BJ (cell line): Measurements from ENCODE around the gene NHSL2. TPM values are rescaled to one million over a fixed set of nuclear protein-coding genes. Genes with fewer than 3 reads are reported as not detected.

ENCODE experiments used
- CTCF ChIA-PET: fragments of 350-600 bp; formaldehyde crosslinking; extraction: SDS; loops from one replicate; lab custom pipeline; 2021; ENCODE audit warnings: antibody characterized with exemption, inconsistent platforms; lab: Yijun Ruan, JAX
- POLR2A ChIA-PET: fragments of 300-600 bp; sonication (Branson Sonifier 250); formaldehyde crosslinking; extraction: SDS; loops from one replicate; lab custom pipeline; 2021; ENCODE audit warnings: antibody characterized with exemption; lab: Charles Lee
- DNase-seq: peaks from one replicate; pipeline ENCODE4 v3.0.0-alpha.2; 2011; ENCODE audit warnings: low read depth
- H3K27me3 ChIP-seq: 2 replicates; pipeline ENCODE4 v1.6.0; 2011; ENCODE audit warnings: low read length; ENCODE audit not compliant: control insufficient read depth, insufficient read depth
- H3K36me3 ChIP-seq: 2 replicates; pipeline ENCODE4 v1.5.1; 2011; ENCODE audit warnings: low read length; ENCODE audit not compliant: control insufficient read depth, insufficient read depth
- H3K4me3 ChIP-seq: 2 replicates; pipeline ENCODE4 v1.5.1; 2011; ENCODE audit warnings: low read depth, mild to moderate bottlenecking, control low read depth, low read length
- CTCF ChIP-seq: IDR thresholded peaks from 2 replicates; pipeline ENCODE4 v1.5.1; 2011; ENCODE audit warnings: low read depth, mild to moderate bottlenecking, control low read depth, inconsistent platforms, low read length, moderate library complexity; ENCODE audit not compliant: insufficient read depth
- polyA plus RNA-seq: library from polyadenylated mRNA; depleted of rRNA; stranded (reverse); fragments of >200 nt; gene quantifications from 2 replicates; pipeline ENCODE4 v1.2.3, GENCODE V29; 2011

The NHSL2 gene
- polyA plus RNA-seq, 1 experiment, result 7.9 TPM

GRCh38 chrX:72045552-72046277, 135.1 kb downstream of the NHSL2 start:
- DNase-seq, result no peak
- Histone ChIP-seq H3K4me3 (no peak overlapping the region), H3K36me3 (no peaks in the 10 kb centered on the region), H3K27me3 (no peaks in the 10 kb centered on the region)
- no peak for TF ChIP-seq CTCF
- CTCF ChIA-PET, result no interaction called here
- POLR2A ChIA-PET, result no interaction called here

GRCh38 chrX:72046447-72046846, 135.8 kb downstream of the NHSL2 start:
- POLR2A ChIA-PET, result no interaction called here

GRCh38 chrX:72048510-72049455, 138.1 kb downstream of the NHSL2 start:
- H3K4me3 ChIP-seq, result no peak overlapping the region
- DNase-seq, result no peak
- ChIA-PET CTCF (no interaction called here), POLR2A (no interaction called here)
- no peak for TF ChIP-seq CTCF
- H3K27me3 ChIP-seq, result no peaks in the 10 kb centered on the region
- H3K36me3 ChIP-seq, result no peaks in the 10 kb centered on the region

More at GRCh38 chrX:72046447-72046846, 135.8 kb downstream of the NHSL2 start:
- DNase-seq, result no peak
- no peaks in the 10 kb centered on the region for H3K36me3 ChIP-seq
- H3K27me3 ChIP-seq, result no peaks in the 10 kb centered on the region
- TF ChIP-seq CTCF, result no peak
- no peak overlapping the region for H3K4me3 ChIP-seq
- CTCF ChIA-PET, result interaction anchor here (1.1 kb wide), 1 partner anchor 26 kb away, joined by 3 read pairs; no protein-coding TSS in a partner anchor

GRCh38 chrX:72050011-72050410, 139.4 kb downstream of the NHSL2 start:
- DNase-seq, result no peak
- Histone ChIP-seq H3K4me3 (no peak overlapping the region), H3K36me3 (no peaks in the 10 kb centered on the region), H3K27me3 (no peaks in the 10 kb centered on the region)
- no peak for TF ChIP-seq CTCF
- ChIA-PET CTCF (no interaction called here), POLR2A (no interaction called here)

- ChIA-PET POLR2A (no interaction called here), CTCF (interaction anchor here (1.6 kb wide), 1 partner anchor 11 kb away, joined by 4 read pairs; no protein-coding TSS in a partner anchor)
- Histone ChIP-seq H3K4me3 (no peak overlapping the region), H3K27me3 (no peaks in the 10 kb centered on the region), H3K36me3 (no peaks in the 10 kb centered on the region)
- TF ChIP-seq CTCF, result no peak
- no peak for DNase-seq
Measured at GRCh38 chrX:72051589-72051988, 140.9 kb downstream of the NHSL2 start.
